Tibial nerve (tissue), 3 donors: Measurements from ENCODE around the gene COPS3.

Experiments
- CTCF ChIP-seq, 5 experiments: fragments of 200-600 bp in 3 of 5; fragments of 450-650 bp in 2 of 5; sonication (generic) in 3 of 5; IDR thresholded peaks; one replicate each; pipeline ENCODE4 v1.5.1; 2016 to 2019; ENCODE audit warnings: antibody characterized with exemption in 5 of 5, mild to moderate bottlenecking in 3 of 5, moderate library complexity in 2 of 5
- POLR2A ChIP-seq, 2 donors: fragments of 450-650 bp; IDR thresholded peaks; one replicate each; pipeline ENCODE4 v1.6.1; 2017; ENCODE audit warnings: antibody characterized with exemption in 2 of 2, mild to moderate bottlenecking in 2 of 2, moderate library complexity in 2 of 2

- TF ChIP-seq CTCF (IDR thresholded peaks at IDR 0.05) (no peak), POLR2A (IDR thresholded peaks at IDR 0.05) (no peak)
These were observed 40.4 kb upstream of the COPS3 start for GRCh38 chr17:17321356-17322025.
